Erythroblast (primary cell): ENCODE measurements around the gene GANAB.
"Not testable (repeated sequence)": the region's sequence is repeated elsewhere in the genome, so short reads cannot be mapped to it uniquely, and the experiment has no call there.

Source experiments
- DNase-seq, 2 experiments: peaks; one replicate each; lab custom pipeline; 2025; lab: John Stamatoyannopoulos, UW
- GATA1 ChIP-seq: IDR thresholded peaks from 2 replicates; pipeline ENCODE4 v1.6.1; 2011; ENCODE audit warnings: low read depth, mild to moderate bottlenecking, control low read depth, low read length, moderate library complexity
- POLR2A ChIP-seq: IDR thresholded peaks from 2 replicates; pipeline ENCODE4 v1.6.1; 2011; ENCODE audit warnings: mild to moderate bottlenecking, low read length

Gene GANAB

GRCh38 chr11:62593434-62594044, 52.9 kb downstream of the GANAB start:
- peak; percentile 88 to 90 for DNase-seq
- no peak for TF ChIP-seq GATA1
- TF ChIP-seq POLR2A: no peak

GRCh38 chr11:62592989-62593421, 53.4 kb downstream of the GANAB start:
- no peak for TF ChIP-seq GATA1
- TF ChIP-seq POLR2A: no peak
- no peak for DNase-seq

GRCh38 chr11:62592146-62592815, 54.1 kb downstream of the GANAB start:
- peak; percentile 81 to 89 for DNase-seq
- TF ChIP-seq GATA1 (no peak), POLR2A (no peak)

- DNase-seq: peak; percentile 99 to 100
- TF ChIP-seq GATA1 (peak; percentile 61), POLR2A (peak; percentile 98)
Measured at GRCh38 chr11:62591448-62592145, 54.8 kb downstream of the GANAB start, which contains the start of gene TUT1. TUT1 (minus strand) TSS chr11:62591523; CDS start chr11:62591485, 38 bp downstream.

- no peak for TF ChIP-seq POLR2A
- no peak for TF ChIP-seq GATA1
- peak; percentile 42 to 43 for DNase-seq
Measured at GRCh38 chr11:62588966-62589637, 57.3 kb downstream of the GANAB start.

GRCh38 chr11:62585356-62585755, 61.1 kb downstream of the GANAB start:
- not testable (repeated sequence) for DNase-seq

GRCh38 chr11:62581735-62582134, 64.7 kb downstream of the GANAB start:
- not testable (repeated sequence) for DNase-seq

- TF ChIP-seq POLR2A (no peak), GATA1 (no peak)
- DNase-seq: no peak
Measured at GRCh38 chr11:62580959-62581715, 65.3 kb downstream of the GANAB start.

- TF ChIP-seq GATA1 (no peak), POLR2A (no peak)
- no peak for DNase-seq
Measured at GRCh38 chr11:62579252-62579651, 67.2 kb downstream of the GANAB start.

GRCh38 chr11:62578541-62578940, 67.9 kb downstream of the GANAB start:
- no peak for DNase-seq
- TF ChIP-seq POLR2A (no peak), GATA1 (no peak)

- TF ChIP-seq POLR2A (no peak), GATA1 (no peak)
Measured at GRCh38 chr11:62577046-62577714, 69.2 kb downstream of the GANAB start.

GRCh38 chr11:62575837-62576236, 70.6 kb downstream of the GANAB start:
- DNase-seq: no peak
- no peak for TF ChIP-seq POLR2A
- no peak for TF ChIP-seq GATA1

More at GRCh38 chr11:62577046-62577714, 69.2 kb downstream of the GANAB start:
- DNase-seq: no peak

- TF ChIP-seq POLR2A: no peak
- no peak for TF ChIP-seq GATA1
- DNase-seq: no peak
Measured at GRCh38 chr11:62575156-62575555, 71.3 kb downstream of the GANAB start.
